ENCODE measurements around the gene RAET1E. TPM values are rescaled to one million over a fixed set of nuclear protein-coding genes. Genes with fewer than 3 reads are reported as not detected.

RAET1E gene
- total and polyA plus RNA-seq, 8 donors, result 0.19 to 2.6 TPM; not detected in 6

DNA sequence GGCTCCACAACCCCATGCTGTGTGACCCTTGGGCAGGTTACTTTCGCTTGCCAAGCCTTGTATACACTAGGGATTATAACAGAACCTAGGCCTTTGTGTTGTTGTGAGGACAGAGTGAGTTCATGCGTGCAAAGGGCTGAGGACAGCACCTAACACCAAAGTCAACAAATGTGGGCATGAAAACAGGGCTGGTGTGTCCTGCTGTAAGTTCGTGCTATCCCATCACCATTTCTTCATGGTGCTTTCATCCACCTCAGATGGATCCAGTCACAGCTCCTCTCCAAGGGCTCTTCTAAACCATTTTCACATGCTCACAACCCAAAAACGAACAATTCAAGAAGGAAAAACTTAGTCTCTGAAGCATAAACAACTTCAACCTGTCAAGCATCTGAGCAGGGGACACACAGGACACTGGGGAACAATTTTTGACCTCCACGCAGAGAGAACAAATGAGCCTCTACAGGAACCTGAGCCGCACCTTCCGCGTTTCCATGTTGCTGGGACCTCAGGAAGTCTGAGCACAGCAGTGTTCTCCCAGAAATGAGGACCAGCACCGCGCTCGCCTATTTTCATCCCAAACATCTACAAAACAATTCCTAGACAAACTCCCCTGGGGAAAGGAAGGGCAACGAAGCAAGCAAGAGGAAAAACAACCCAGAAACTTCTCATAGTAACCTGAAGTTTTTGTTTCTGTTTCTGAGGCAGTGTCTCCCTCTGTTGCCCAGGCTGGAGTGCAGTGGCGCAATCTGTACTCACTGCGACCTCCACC, 36.9 kb downstream of the RAET1E start:
- H3K27ac ChIP-seq, result peak overlapping the region in 4 of 5 donors; percentile 10 to 98 (median 63)
- intact Hi-C loops (cut with DNase I; ENCODE audit: low total_unique reads), result no loop called here
- 80 to 87% (median 84%) methylated on average over 14 of the region's 14 CpGs for WGBS, 5 donors

DNA sequence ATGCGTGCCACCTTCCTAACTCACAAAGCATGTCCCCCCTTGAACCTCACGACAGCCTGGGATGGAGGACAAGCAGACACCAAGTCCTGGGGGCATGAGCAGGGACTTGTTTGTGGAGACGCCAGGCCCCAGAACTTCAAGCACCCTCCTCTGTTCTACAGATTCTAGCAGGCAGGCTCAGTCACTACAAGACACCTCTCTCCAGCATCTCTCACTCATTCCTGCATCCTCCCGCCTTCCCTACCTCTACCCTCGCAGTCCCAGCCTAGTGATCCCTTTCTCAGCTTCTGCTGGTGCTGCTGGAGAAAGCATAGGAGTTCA, 37.4 kb downstream of the RAET1E start:
- H3K9me3 ChIP-seq, result no peaks in the 10 kb centered on the region
- no peaks in the 10 kb centered on the region for H3K36me3 ChIP-seq
- no peak for DNase-seq
- 86 to 93% (median 88%) methylated on average over 5 of the region's 5 CpGs for WGBS, 5 donors
- intact Hi-C loops (cut with DNase I; ENCODE audit: low total_unique reads), result no loop called here
- H3K27me3 ChIP-seq, result no peaks in the 10 kb centered on the region
- H3K4me1 ChIP-seq, result peaks cover 36 to 75% (median 61%) of the 10 kb centered on the region in 4 donors
- no peak overlapping the region for H3K4me3 ChIP-seq
- TF ChIP-seq EP300 (IDR thresholded peaks at IDR 0.05) (no peak), POLR2A (IDR thresholded peaks at IDR 0.05) (no peak), POLR2AphosphoS5 (IDR thresholded peaks at IDR 0.05) (no peak)
- TF ChIP-seq, protein P1, sequence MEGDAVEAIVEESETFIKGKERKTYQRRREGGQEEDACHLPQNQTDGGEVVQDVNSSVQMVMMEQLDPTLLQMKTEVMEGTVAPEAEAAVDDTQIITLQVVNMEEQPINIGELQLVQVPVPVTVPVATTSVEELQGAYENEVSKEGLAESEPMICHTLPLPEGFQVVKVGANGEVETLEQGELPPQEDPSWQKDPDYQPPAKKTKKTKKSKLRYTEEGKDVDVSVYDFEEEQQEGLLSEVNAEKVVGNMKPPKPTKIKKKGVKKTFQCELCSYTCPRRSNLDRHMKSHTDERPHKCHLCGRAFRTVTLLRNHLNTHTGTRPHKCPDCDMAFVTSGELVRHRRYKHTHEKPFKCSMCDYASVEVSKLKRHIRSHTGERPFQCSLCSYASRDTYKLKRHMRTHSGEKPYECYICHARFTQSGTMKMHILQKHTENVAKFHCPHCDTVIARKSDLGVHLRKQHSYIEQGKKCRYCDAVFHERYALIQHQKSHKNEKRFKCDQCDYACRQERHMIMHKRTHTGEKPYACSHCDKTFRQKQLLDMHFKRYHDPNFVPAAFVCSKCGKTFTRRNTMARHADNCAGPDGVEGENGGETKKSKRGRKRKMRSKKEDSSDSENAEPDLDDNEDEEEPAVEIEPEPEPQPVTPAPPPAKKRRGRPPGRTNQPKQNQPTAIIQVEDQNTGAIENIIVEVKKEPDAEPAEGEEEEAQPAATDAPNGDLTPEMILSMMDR (IDR thresholded peaks at IDR 0.05), result no peak
- peak overlapping the region in 3 of 5 donors; percentile 41 to 66 (median 60) for H3K27ac ChIP-seq

More for the DNA sequence above, 36.9 kb downstream of the RAET1E start:
- H3K4me1 ChIP-seq, result peaks cover 36 to 71% (median 56%) of the 10 kb centered on the region in 4 donors
- no peak for DNase-seq
- TF ChIP-seq POLR2AphosphoS5 (IDR thresholded peaks at IDR 0.05) (no peak), EP300 (IDR thresholded peaks at IDR 0.05) (no peak), POLR2A (IDR thresholded peaks at IDR 0.05) (no peak)
- TF ChIP-seq, protein P1 (IDR thresholded peaks at IDR 0.05), result no peak
- H3K9me3 ChIP-seq, result no peaks in the 10 kb centered on the region
- peak overlapping the region in 1 of 4 donors; percentile 16 for H3K4me3 ChIP-seq
- no peaks in the 10 kb centered on the region for H3K36me3 ChIP-seq
- H3K27me3 ChIP-seq, result no peaks in the 10 kb centered on the region

DNA sequence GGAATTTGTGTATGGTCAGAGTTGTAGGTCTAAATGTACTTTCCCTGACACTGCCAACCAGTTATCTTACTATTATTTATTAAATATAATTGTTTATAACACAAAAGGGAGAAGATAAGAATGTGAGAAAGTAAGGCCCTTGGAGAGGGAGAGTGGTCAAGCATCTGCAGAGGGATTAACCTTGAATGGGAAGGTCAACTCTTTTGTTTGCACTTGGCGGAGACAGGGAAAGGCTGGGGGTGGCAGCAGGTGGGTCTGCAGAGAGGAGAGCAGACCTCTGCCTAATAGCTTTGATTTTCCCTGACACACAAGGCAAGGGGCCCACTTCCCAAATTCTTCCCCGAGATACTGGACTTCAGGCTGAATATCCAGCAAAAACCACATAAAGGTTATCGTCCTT, 38.0 kb downstream of the RAET1E start:
- Histone ChIP-seq H3K4me3 (no peak overlapping the region), H3K36me3 (no peaks in the 10 kb centered on the region), H3K27me3 (no peaks in the 10 kb centered on the region), H3K4me1 (peaks cover 36 to 77% (median 62%) of the 10 kb centered on the region in 4 donors), H3K9me3 (no peaks in the 10 kb centered on the region), H3K27ac (peak overlapping the region; percentile 20 to 66 (median 41))
- DNase-seq, result no peak
- TF ChIP-seq POLR2AphosphoS5 (IDR thresholded peaks at IDR 0.05) (no peak), EP300 (IDR thresholded peaks at IDR 0.05) (no peak), POLR2A (IDR thresholded peaks at IDR 0.05) (no peak)
- TF ChIP-seq, protein P1 (IDR thresholded peaks at IDR 0.05), result no peak
- 57 to 82% (median 64%) methylated on average over 3 of the region's 3 CpGs for WGBS, 5 donors
- intact Hi-C loops (cut with DNase I; ENCODE audit: low total_unique reads), result no loop called here

DNA sequence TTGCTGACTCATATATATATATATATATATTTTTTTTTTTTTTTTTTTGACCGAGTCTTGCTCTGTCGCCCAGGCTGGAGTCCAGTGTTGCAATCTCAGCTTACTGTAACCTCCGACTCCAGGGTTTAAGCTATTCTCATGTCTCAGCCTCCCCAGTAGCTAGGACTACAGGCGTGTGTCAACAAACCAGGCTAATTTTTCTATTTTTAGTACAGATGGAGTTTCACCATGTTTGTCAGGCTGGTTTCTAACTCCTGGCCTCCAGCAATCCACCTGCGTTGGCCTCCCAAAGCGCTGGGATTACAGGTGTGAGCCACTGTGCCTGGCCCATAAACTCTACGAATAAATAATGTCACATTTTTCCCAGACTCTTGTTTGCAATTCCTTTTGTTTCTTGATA, 38.5 kb downstream of the RAET1E start:
- H3K4me3 ChIP-seq, result no peak overlapping the region
- 25 to 46% (median 33%) methylated on average over 5 to 7 of the region's 7 CpGs for WGBS, 5 donors
- H3K9me3 ChIP-seq, result no peaks in the 10 kb centered on the region
- intact Hi-C loops (cut with DNase I; ENCODE audit: low total_unique reads), result no loop called here
- peak overlapping the region in 4 of 5 donors; percentile 41 to 66 (median 56) for H3K27ac ChIP-seq
- H3K27me3 ChIP-seq, result no peaks in the 10 kb centered on the region
- TF ChIP-seq POLR2A (IDR thresholded peaks at IDR 0.05), result no peak
- TF ChIP-seq POLR2AphosphoS5 (IDR thresholded peaks at IDR 0.05), result no peak
- no peak for TF ChIP-seq EP300 (IDR thresholded peaks at IDR 0.05)
- TF ChIP-seq, protein P1 (IDR thresholded peaks at IDR 0.05), result no peak
- peak in 1 of 2 donors; percentile 50 for DNase-seq
- H3K36me3 ChIP-seq, result no peaks in the 10 kb centered on the region
- peaks cover 32 to 77% (median 61%) of the 10 kb centered on the region in 4 donors for H3K4me1 ChIP-seq
